DOHH2 (cell line): ENCODE results near the gene KBTBD8.

ENCODE experiments used
- H3F3A ChIP-seq: fragments of 200-600 bp; sonication (generic), shearing (Covaris generic); 2 replicates; pipeline ENCODE4 v1.6.0; 2016; ENCODE audit warnings: antibody characterized with exemption, mild to moderate bottlenecking; ENCODE audit not compliant: control insufficient read depth, insufficient read depth
- H3K27ac ChIP-seq: fragments of 200-600 bp; sonication (generic); 2 replicates; pipeline ENCODE4 v1.5.1; 2014; ENCODE audit warnings: low read depth, mild to moderate bottlenecking, low read length, moderate library complexity
- H3K27me3 ChIP-seq: fragments of 200-600 bp; sonication (generic); 2 replicates; pipeline ENCODE4 v1.6.1; 2014; ENCODE audit warnings: mild to moderate bottlenecking, low read length, mixed read lengths; ENCODE audit not compliant: control insufficient read depth
- H3K36me3 ChIP-seq: fragments of 200-600 bp; sonication (generic); 2 replicates; pipeline ENCODE4 v1.6.1; 2014; ENCODE audit warnings: mild to moderate bottlenecking, low read length, moderate library complexity, mixed read lengths; ENCODE audit not compliant: control insufficient read depth
- H3K4me1 ChIP-seq: fragments of 200-600 bp; sonication (generic); 2 replicates; pipeline ENCODE4 v1.6.1; 2014; ENCODE audit warnings: mild to moderate bottlenecking, low read length, mixed read lengths; ENCODE audit not compliant: control insufficient read depth
- H3K4me2 ChIP-seq: fragments of 200-600 bp; sonication (generic); 2 replicates; pipeline ENCODE4 v1.6.0; 2014; ENCODE audit warnings: mild to moderate bottlenecking, low read length, moderate library complexity
- H3K4me3 ChIP-seq: fragments of 200-600 bp; sonication (generic); 2 replicates; pipeline ENCODE4 v1.5.1; 2014; ENCODE audit warnings: mild to moderate bottlenecking, low read length, mixed read lengths
- H3K79me2 ChIP-seq: fragments of 200-600 bp; sonication (generic); 2 replicates; pipeline ENCODE4 v1.6.1; 2014; ENCODE audit warnings: mild to moderate bottlenecking, low read length, mixed read lengths; ENCODE audit not compliant: control insufficient read depth
- H3K9me2 ChIP-seq: fragments of 200-600 bp; sonication (generic); replicated peaks from 2 replicates; pipeline ENCODE4 v1.6.1; 2014; ENCODE audit warnings: mild to moderate bottlenecking, low read length, mixed read lengths; ENCODE audit not compliant: control insufficient read depth
- H3K9me3 ChIP-seq: fragments of 200-600 bp; sonication (generic); 2 replicates; pipeline ENCODE4 v1.6.1; 2014; ENCODE audit warnings: antibody characterized with exemption, low read length, mixed read lengths; ENCODE audit not compliant: control insufficient read depth, insufficient read depth
- H4K20me1 ChIP-seq: fragments of 200-600 bp; sonication (generic); 2 replicates; pipeline ENCODE4 v1.6.0; 2014; ENCODE audit warnings: low read depth, mild to moderate bottlenecking, antibody characterized with exemption, low read length, moderate library complexity; ENCODE audit not compliant: control insufficient read depth, insufficient read depth
- CTCF ChIP-seq: fragments of 200-600 bp; sonication (generic); IDR thresholded peaks from one replicate; pipeline ENCODE4 v1.5.1; 2014; ENCODE audit warnings: antibody characterized with exemption, mild to moderate bottlenecking, low read depth, low read length; ENCODE audit not compliant: poor library complexity, severe bottlenecking
- EZH2phosphoT487 ChIP-seq: fragments of 200-600 bp; sonication (generic); IDR thresholded peaks from 2 replicates; pipeline ENCODE4 v1.6.1; 2017; ENCODE audit warnings: borderline replicate concordance, mild to moderate bottlenecking, antibody characterized with exemption, low read length, moderate library complexity, mixed read lengths

Gene KBTBD8

GRCh38 chr3:67044955-67045354 lies 46.8 kb downstream of the KBTBD8 start:
- H3K36me3 ChIP-seq: peaks cover 20% of the 10 kb centered on the region
- H3K79me2 ChIP-seq: no peaks in the 10 kb centered on the region
- H3K4me1 ChIP-seq: peaks cover 59% of the 10 kb centered on the region
- peak overlapping the region; percentile 71 for H3K4me3 ChIP-seq
- peaks cover 16% of the 10 kb centered on the region for H3K9me3 ChIP-seq
- H3K9me2 ChIP-seq: no peaks in the 10 kb centered on the region
- TF ChIP-seq CTCF (no peak), EZH2phosphoT487 (no peak)
- no peaks in the 10 kb centered on the region for H4K20me1 ChIP-seq
- peak overlapping the region; percentile 89 for H3K4me2 ChIP-seq
- peaks cover 51% of the 10 kb centered on the region for H3F3A ChIP-seq
- H3K27me3 ChIP-seq: no peaks in the 10 kb centered on the region
- H3K27ac ChIP-seq: peak overlapping the region; percentile 100

- H3K27ac ChIP-seq: peak overlapping the region; percentile 100
- no peaks in the 10 kb centered on the region for H3K79me2 ChIP-seq
- H4K20me1 ChIP-seq: no peaks in the 10 kb centered on the region
- peaks cover 10% of the 10 kb centered on the region; the same call in 1 of the 2 replicates for H3K9me3 ChIP-seq
- H3F3A ChIP-seq: peaks cover 53% of the 10 kb centered on the region
- no peaks in the 10 kb centered on the region for H3K9me2 ChIP-seq
- TF ChIP-seq CTCF: no peak
- no peak for TF ChIP-seq EZH2phosphoT487
- peaks cover 67% of the 10 kb centered on the region for H3K4me1 ChIP-seq
- peaks cover 29% of the 10 kb centered on the region for H3K36me3 ChIP-seq
- H3K4me2 ChIP-seq: peak overlapping the region; percentile 89
- peak overlapping the region; percentile 71 for H3K4me3 ChIP-seq
- no peaks in the 10 kb centered on the region for H3K27me3 ChIP-seq
These were observed 47.8 kb downstream of the KBTBD8 start for GRCh38 chr3:67045711-67046465.

GRCh38 chr3:67047051-67047450 lies 48.9 kb downstream of the KBTBD8 start:
- H3K4me2 ChIP-seq: peak overlapping the region; percentile 89
- peaks cover 9% of the 10 kb centered on the region; the same call in 1 of the 2 replicates for H3K9me3 ChIP-seq
- H3K79me2 ChIP-seq: no peaks in the 10 kb centered on the region
- TF ChIP-seq EZH2phosphoT487 (no peak), CTCF (no peak)
- H3K4me3 ChIP-seq: peak overlapping the region; percentile 71
- H3K9me2 ChIP-seq: no peaks in the 10 kb centered on the region
- peaks cover 67% of the 10 kb centered on the region for H3K4me1 ChIP-seq
- no peaks in the 10 kb centered on the region for H4K20me1 ChIP-seq
- H3K27ac ChIP-seq: peak overlapping the region; percentile 100
- peaks cover 29% of the 10 kb centered on the region for H3K36me3 ChIP-seq
- no peaks in the 10 kb centered on the region for H3K27me3 ChIP-seq
- peaks cover 53% of the 10 kb centered on the region for H3F3A ChIP-seq
